Endothelial cell of umbilical vein (primary cell): ENCODE results near the gene PACS1.

Source experiments
- CTCF ChIP-seq, 2 donors: IDR thresholded peaks; 1 replicate in 1 of 2; 2 replicates in 1 of 2; pipeline ENCODE4 v1.5.1; 2011; ENCODE audit warnings: low read length in 2 of 2, mild to moderate bottlenecking in 2 of 2, moderate library complexity in 2 of 2, control low read depth in 1 of 2, inconsistent platforms in 1 of 2, low read depth in 1 of 2; ENCODE audit not compliant: insufficient read depth in 1 of 2; ENCODE audit errors: extremely low read depth in 1 of 2
- FOS ChIP-seq: IDR thresholded peaks from 2 replicates; pipeline ENCODE4 v1.6.1; 2011; ENCODE audit warnings: mild to moderate bottlenecking, low read length, moderate library complexity, borderline replicate concordance; ENCODE audit not compliant: insufficient read depth
- MAX ChIP-seq: IDR thresholded peaks from 2 replicates; pipeline ENCODE4 v1.6.1; 2011; ENCODE audit not compliant: insufficient read depth, insufficient read length
- POLR2A ChIP-seq: IDR thresholded peaks from 2 replicates; pipeline ENCODE4 v1.6.1; 2012; ENCODE audit warnings: low read depth, mild to moderate bottlenecking, control low read depth, low read length

- peak in 1 of 2 donors; percentile 0 for TF ChIP-seq CTCF (IDR thresholded peaks at IDR 0.05; ENCODE audit: extremely low read depth in 1 of 2, insufficient read depth in 1 of 2, low read depth in 1 of 2, low read length in 2 of 2)
- TF ChIP-seq FOS, result no peak
- no peak for TF ChIP-seq MAX
- peak; percentile 73 for TF ChIP-seq POLR2A
Observed at GRCh38 chr11:66069715-66070603, at the start of gene PACS1.
